Hepatocyte (in vitro differentiated cells): ENCODE results near the gene HMGXB4. TPM values are rescaled to one million over a fixed set of nuclear protein-coding genes. Genes with fewer than 3 reads are reported as not detected.

Source experiments
- DNase-seq: peaks from one replicate; pipeline ENCODE4 v3.0.0-alpha.2; 2016; ENCODE audit warnings: low spot score
- H2AFZ ChIP-seq: fragments of 200-600 bp; sonication (generic); 2 replicates; pipeline ENCODE4 v1.6.0; 2016; ENCODE audit warnings: antibody characterized with exemption, mild to moderate bottlenecking
- H3K27ac ChIP-seq: fragments of 200-600 bp; sonication (generic); 2 replicates; pipeline ENCODE4 v1.5.1; 2016; ENCODE audit warnings: mild to moderate bottlenecking
- H3K27me3 ChIP-seq: fragments of 200-600 bp; sonication (generic); 2 replicates; pipeline ENCODE4 v1.6.1; 2016
- H3K36me3 ChIP-seq: fragments of 200-600 bp; sonication (generic); replicated peaks from 2 replicates; pipeline ENCODE4 v1.5.1; 2016; ENCODE audit warnings: low read depth; ENCODE audit not compliant: insufficient read depth
- H3K4me1 ChIP-seq: fragments of 200-600 bp; sonication (generic); 2 replicates; pipeline ENCODE4 v1.5.1; 2016; ENCODE audit warnings: mild to moderate bottlenecking, moderate library complexity; ENCODE audit not compliant: insufficient read depth
- H3K4me2 ChIP-seq: fragments of 200-600 bp; sonication (generic); 2 replicates; pipeline ENCODE4 v1.6.0; 2016
- H3K4me3 ChIP-seq: fragments of 200-600 bp; sonication (generic); 2 replicates; pipeline ENCODE4 v1.5.1; 2016; ENCODE audit warnings: mild to moderate bottlenecking
- H3K79me2 ChIP-seq: fragments of 200-600 bp; sonication (generic); 2 replicates; pipeline ENCODE4 v1.6.0; 2017; ENCODE audit warnings: mild to moderate bottlenecking
- H3K9me2 ChIP-seq: fragments of 200-600 bp; sonication (generic); replicated peaks from 2 replicates; pipeline ENCODE4 v1.6.0; 2017; ENCODE audit warnings: mild to moderate bottlenecking; ENCODE audit not compliant: insufficient read depth
- H3K9me3 ChIP-seq: fragments of 200-600 bp; sonication (generic); 2 replicates; pipeline ENCODE4 v1.5.1; 2016; ENCODE audit warnings: low read depth, mild to moderate bottlenecking
- H4K20me1 ChIP-seq: fragments of 200-600 bp; sonication (generic); 2 replicates; pipeline ENCODE4 v1.6.0; 2016; ENCODE audit warnings: mild to moderate bottlenecking; ENCODE audit not compliant: insufficient read depth, poor library complexity, severe bottlenecking
- EZH2 ChIP-seq: fragments of 200-600 bp; sonication (generic); IDR thresholded peaks from 2 replicates; pipeline ENCODE4 v1.6.1; 2016; ENCODE audit warnings: antibody characterized with exemption, mild to moderate bottlenecking, borderline replicate concordance
- EZH2phosphoT487 ChIP-seq: fragments of 200-600 bp; sonication (generic); IDR thresholded peaks from one replicate; pipeline ENCODE4 v1.6.1; 2018; ENCODE audit warnings: antibody characterized with exemption, mild to moderate bottlenecking, low read depth, moderate library complexity; ENCODE audit not compliant: unreplicated experiment, severe bottlenecking
- WGBS: methylation state at CpG from one replicate; pipeline ENCODE4 v1.1.6; 2016; ENCODE audit warnings: low lambda C conversion rate; ENCODE audit errors: missing lambda C conversion rate; 5-methylcytosine and 5-hydroxymethylcytosine counted together
- polyA plus RNA-seq: library from polyadenylated mRNA; unstranded; fragments of >200 nt; fragmentation: Nextera tagmentation; extraction: Ambion mirVana; gene quantifications from 2 replicates; pipeline ENCODE4 v1.2.1, GENCODE V29; 2016
- total RNA-seq: library from RNA; depleted of rRNA; stranded (reverse); fragments of >200 nt; gene quantifications from 2 replicates; pipeline ENCODE4 v1.2.3, GENCODE V29; 2014
- TF ChIP-seq, protein P1 (sequence below): fragments of 200-600 bp; sonication (generic); IDR thresholded peaks from 2 replicates; pipeline ENCODE4 v1.5.1; 2016; ENCODE audit warnings: antibody characterized with exemption, mild to moderate bottlenecking; ENCODE audit not compliant: poor library complexity

The HMGXB4 gene
- total and polyA plus RNA-seq, 2 experiments from 2014 or later = 17.2 to 19.0 TPM

DNA sequence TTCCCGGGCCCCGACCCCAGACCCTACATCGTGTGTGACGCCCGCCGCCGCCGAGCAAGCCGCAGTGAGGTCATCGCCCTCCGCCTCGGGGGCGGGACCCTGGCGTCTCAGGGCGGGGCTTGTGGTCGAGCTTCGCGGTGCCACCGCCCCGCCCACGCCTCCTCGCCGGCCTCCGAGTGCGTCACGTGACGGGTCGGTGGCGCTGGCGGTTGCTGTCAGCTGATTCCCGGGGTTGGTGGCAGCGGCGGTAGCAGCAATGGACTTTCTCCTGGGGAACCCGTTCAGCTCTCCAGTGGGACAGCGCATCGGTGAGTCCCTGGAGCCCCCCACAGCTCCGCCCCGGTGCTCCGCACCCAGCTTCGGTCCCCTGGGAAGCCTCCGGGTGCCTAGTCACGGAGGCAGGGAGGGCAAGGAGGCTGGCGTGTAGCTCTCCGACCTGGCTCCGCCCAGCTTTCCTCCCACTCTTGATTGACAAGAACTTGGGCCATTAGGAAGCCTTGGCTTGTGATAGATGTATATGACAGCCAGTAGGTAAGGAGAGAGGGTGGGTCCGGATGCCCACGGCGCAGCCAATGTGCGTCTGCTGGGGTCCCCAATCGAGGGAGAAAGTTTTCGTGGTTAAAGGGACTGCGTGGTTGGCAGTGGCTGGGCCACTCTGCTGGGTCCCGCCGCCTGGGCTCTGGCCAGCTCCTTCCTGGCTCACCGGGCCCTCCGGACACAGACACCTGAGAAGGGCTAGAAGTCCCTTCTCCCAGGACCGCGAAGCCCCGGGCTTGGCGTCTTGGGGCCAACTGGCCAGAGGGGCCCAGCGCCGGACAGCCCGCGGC is 42.6 kb downstream of the HMGXB4 start, which contains the start of gene TOM1:
TSS of gene TOM1 (plus strand) at position 222 of the 827 bp plus-strand sequence. CDS start at position 257, 35 bp downstream.
- Histone ChIP-seq H3K27ac (peak within 1 kb of the TSS; percentile 99), H3K9me2 (no peaks in the 10 kb centered on the region), H4K20me1 (no peaks in the 10 kb centered on the region), H2AFZ (peak within 1 kb of the TSS; percentile 43), H3K9me3 (no peaks in the 10 kb centered on the region), H3K4me1 (peaks cover 4% of the 10 kb centered on the region), H3K4me2 (peak within 1 kb of the TSS; percentile 83), H3K79me2 (peaks cover 25% of the 10 kb centered on the region), H3K27me3 (no peaks in the 10 kb centered on the region), H3K36me3 (peaks cover 4% of the 10 kb centered on the region), H3K4me3 (peak within 1 kb of the TSS; percentile 59)
- DNase-seq = peak; percentile 99
- WGBS = under 1% methylated on average over 49 of the region's 64 CpGs
- TF ChIP-seq EZH2phosphoT487 (no peak), EZH2 (no peak)
- TF ChIP-seq, protein P1, sequence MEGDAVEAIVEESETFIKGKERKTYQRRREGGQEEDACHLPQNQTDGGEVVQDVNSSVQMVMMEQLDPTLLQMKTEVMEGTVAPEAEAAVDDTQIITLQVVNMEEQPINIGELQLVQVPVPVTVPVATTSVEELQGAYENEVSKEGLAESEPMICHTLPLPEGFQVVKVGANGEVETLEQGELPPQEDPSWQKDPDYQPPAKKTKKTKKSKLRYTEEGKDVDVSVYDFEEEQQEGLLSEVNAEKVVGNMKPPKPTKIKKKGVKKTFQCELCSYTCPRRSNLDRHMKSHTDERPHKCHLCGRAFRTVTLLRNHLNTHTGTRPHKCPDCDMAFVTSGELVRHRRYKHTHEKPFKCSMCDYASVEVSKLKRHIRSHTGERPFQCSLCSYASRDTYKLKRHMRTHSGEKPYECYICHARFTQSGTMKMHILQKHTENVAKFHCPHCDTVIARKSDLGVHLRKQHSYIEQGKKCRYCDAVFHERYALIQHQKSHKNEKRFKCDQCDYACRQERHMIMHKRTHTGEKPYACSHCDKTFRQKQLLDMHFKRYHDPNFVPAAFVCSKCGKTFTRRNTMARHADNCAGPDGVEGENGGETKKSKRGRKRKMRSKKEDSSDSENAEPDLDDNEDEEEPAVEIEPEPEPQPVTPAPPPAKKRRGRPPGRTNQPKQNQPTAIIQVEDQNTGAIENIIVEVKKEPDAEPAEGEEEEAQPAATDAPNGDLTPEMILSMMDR = no peak

DNA sequence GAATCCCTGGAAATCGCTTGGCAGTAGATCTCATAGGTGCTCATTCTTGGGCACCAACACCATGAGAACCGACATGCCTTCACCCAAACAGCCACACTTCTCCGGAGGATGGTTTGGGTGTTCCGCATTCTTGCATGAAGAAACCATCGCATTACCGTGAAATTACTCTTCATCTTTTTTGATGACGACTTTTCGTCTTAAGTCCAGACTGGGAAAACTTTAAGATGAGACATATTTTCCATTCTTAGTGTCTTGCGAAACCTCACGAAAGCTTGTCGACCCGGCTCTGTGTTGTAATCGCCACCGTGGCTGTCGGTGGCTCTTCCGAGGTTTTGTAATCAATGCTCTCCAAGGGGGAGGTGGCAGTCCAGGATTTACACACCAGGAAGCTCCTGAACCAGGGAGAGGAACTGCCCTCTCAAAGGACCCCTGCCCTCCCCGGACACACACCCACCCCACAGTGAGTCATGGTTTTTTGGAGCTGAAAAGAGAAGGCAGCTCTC is 44.1 kb downstream of the HMGXB4 start:
- peak overlapping the region; percentile 99 for H3K27ac ChIP-seq
- H3K79me2 ChIP-seq = peaks cover 38% of the 10 kb centered on the region
- DNase-seq = peak; percentile 87
- peak overlapping the region; percentile 83 for H3K4me2 ChIP-seq
- peaks cover 4% of the 10 kb centered on the region for H3K4me1 ChIP-seq
- H4K20me1 ChIP-seq = peaks cover 1% of the 10 kb centered on the region
- no peak overlapping the region for H2AFZ ChIP-seq
- no peaks in the 10 kb centered on the region for H3K27me3 ChIP-seq
- H3K9me2 ChIP-seq = no peaks in the 10 kb centered on the region
- TF ChIP-seq, protein P1 = no peak
- TF ChIP-seq EZH2 = no peak
- no peak for TF ChIP-seq EZH2phosphoT487
- no peaks in the 10 kb centered on the region for H3K36me3 ChIP-seq
- H3K4me3 ChIP-seq = peak overlapping the region; percentile 59
- H3K9me3 ChIP-seq = no peaks in the 10 kb centered on the region
- WGBS = 65% methylated on average over 17 of the region's 17 CpGs

DNA sequence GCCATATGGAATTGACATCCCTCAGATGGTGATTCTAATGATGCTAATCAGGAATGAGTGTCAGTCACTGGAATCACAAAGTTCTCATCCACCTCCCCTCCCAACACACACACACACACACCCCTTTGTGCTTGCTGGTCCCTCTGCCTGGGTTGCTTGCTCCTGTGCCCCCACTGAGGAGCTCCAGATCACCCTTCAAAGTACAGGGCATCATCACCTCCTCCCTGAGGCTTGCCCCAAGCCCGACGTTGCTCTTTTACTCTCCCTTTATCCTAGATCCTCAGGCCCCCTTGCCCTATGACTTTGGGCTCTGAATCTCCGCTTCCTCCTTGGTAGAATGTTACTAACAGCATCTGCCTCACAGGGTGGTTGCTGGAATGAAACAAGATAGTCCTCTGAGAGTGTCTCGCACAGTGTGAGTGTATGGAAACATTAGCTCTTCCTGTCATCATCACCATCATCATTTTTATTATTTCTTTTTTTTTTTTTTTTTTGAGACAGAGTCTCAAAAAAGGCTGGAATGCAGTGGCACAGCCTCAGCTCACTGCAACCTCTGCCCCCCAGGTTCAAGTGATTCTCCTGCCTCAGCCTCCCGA is 45.8 kb downstream of the HMGXB4 start:
- peaks cover 5% of the 10 kb centered on the region for H4K20me1 ChIP-seq
- no peak overlapping the region for H2AFZ ChIP-seq
- no peaks in the 10 kb centered on the region for H3K9me2 ChIP-seq
- TF ChIP-seq, protein P1 = no peak
- no peak for TF ChIP-seq EZH2
- no peak for TF ChIP-seq EZH2phosphoT487
- peaks cover 4% of the 10 kb centered on the region for H3K4me1 ChIP-seq
- peaks cover 55% of the 10 kb centered on the region for H3K79me2 ChIP-seq
- no peak for DNase-seq
- WGBS = 95% methylated on average over 5 of the region's 5 CpGs
- H3K4me3 ChIP-seq = no peak overlapping the region
- H3K4me2 ChIP-seq = no peak overlapping the region
- no peaks in the 10 kb centered on the region for H3K27me3 ChIP-seq
- no peaks in the 10 kb centered on the region for H3K36me3 ChIP-seq
- peak overlapping the region; percentile 99 for H3K27ac ChIP-seq
- no peaks in the 10 kb centered on the region for H3K9me3 ChIP-seq
